GM12873 (cell line): ENCODE results near the gene ANKS1A.

Source experiments
- TF ChIP-seq, protein P1 (sequence below): IDR thresholded peaks from 2 replicates; pipeline ENCODE4 v1.5.1; 2012; ENCODE audit warnings: low read depth, mild to moderate bottlenecking, moderate library complexity, low read length, control low read depth; ENCODE audit not compliant: insufficient read depth; ENCODE audit errors: missing control alignments

Gene ANKS1A

DNA sequence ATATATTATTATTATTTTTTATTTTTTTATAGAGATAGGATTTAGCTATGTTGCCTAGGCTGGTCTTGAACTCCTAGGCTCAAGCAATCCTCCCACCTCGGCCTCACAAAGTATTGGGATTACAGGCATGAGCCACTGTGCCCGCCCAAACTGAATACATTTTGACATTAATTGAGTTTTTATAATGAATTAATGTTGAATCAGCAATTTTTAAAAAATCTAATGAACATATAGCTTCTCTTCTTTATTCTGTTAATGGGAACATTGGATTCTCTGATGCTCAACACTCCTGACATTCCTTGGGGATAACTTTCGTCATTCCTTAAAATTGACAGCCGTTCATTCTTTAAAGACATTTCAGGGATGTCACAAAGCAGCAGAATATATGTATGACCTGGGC lies 52.4 kb downstream of the ANKS1A start:
- TF ChIP-seq, protein P1, sequence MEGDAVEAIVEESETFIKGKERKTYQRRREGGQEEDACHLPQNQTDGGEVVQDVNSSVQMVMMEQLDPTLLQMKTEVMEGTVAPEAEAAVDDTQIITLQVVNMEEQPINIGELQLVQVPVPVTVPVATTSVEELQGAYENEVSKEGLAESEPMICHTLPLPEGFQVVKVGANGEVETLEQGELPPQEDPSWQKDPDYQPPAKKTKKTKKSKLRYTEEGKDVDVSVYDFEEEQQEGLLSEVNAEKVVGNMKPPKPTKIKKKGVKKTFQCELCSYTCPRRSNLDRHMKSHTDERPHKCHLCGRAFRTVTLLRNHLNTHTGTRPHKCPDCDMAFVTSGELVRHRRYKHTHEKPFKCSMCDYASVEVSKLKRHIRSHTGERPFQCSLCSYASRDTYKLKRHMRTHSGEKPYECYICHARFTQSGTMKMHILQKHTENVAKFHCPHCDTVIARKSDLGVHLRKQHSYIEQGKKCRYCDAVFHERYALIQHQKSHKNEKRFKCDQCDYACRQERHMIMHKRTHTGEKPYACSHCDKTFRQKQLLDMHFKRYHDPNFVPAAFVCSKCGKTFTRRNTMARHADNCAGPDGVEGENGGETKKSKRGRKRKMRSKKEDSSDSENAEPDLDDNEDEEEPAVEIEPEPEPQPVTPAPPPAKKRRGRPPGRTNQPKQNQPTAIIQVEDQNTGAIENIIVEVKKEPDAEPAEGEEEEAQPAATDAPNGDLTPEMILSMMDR = no peak

DNA sequence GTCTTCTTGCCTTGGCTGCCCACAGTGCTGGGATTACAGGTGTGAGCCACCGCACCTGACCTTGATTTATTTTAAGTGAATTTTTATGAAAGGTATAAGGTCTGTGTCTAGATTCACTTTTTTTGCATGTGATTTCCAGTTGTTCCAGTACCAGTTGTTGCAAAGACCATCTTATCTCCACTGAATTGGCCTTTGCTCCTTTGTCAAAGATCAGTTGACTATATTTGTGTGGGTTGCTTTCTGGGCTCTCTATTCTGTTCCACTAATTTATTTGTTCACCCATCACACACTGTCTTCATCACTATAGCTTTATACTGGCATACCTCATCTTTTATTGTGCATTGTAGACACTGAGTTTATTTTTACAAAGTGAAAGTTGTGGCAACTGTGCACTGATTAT lies 56.3 kb downstream of the ANKS1A start:
- TF ChIP-seq, protein P1 = no peak

DNA sequence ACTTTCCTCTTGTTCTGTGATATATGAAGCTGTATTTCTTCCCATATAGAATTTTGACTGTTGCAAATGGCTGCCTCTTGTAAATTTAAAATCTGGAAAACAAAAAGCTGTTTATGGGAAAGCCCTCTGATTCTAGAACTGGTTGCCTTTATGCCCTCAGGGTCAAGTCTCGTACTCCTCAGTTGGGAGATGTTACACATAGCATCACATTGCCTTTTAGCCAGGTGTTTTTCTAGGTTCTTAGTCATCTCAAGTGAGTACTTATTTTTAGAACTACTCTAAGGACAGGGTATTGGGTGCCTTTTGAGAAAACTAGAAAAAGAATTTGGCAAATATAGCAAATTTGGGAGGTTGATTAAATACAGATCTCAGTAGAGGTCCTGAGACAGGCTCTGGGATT lies 58.5 kb downstream of the ANKS1A start:
- TF ChIP-seq, protein P1 = no peak

DNA sequence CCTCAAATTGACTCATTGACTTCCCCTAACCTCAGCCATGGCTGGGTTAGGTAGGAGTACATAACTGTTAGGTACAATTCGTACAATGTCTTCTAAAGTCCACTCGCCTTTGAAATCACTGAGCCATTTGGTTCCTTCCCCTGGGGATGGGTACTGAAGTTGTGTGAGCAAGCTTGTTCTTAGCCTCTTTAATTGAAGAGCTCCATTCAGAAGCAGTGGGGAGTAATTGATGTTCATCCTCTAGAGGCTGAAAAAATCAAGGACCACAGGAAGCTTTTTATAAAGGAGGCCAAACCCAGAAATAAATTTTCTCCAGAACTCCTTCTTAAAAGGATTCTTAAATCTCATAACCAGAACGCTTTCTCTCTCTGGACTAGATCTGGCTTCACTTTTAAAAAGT lies 60.6 kb downstream of the ANKS1A start:
- TF ChIP-seq, protein P1 = no peak

GRCh38 chr6:34950849-34951248 lies 61.8 kb downstream of the ANKS1A start:
- TF ChIP-seq, protein P1 = no peak

DNA sequence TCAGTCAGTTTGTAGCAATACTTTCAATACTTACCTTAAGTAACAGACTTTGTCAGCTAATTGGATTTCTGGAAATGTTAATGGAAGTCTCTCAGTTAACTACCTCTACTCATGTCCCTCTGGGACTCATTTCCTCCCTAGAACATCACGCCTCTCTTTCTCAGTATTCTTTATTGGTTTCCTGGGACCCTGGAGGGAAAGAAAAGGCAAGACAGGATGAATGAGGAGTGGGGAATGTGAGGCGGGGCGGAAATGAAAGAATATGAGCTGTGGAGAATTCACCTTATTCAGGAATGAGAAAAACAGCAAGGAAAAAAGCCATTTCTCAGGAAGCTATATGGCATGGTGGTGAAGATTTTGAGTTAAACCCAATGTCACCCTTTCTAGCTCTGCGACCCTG lies 62.7 kb downstream of the ANKS1A start:
- TF ChIP-seq, protein P1 = no peak

DNA sequence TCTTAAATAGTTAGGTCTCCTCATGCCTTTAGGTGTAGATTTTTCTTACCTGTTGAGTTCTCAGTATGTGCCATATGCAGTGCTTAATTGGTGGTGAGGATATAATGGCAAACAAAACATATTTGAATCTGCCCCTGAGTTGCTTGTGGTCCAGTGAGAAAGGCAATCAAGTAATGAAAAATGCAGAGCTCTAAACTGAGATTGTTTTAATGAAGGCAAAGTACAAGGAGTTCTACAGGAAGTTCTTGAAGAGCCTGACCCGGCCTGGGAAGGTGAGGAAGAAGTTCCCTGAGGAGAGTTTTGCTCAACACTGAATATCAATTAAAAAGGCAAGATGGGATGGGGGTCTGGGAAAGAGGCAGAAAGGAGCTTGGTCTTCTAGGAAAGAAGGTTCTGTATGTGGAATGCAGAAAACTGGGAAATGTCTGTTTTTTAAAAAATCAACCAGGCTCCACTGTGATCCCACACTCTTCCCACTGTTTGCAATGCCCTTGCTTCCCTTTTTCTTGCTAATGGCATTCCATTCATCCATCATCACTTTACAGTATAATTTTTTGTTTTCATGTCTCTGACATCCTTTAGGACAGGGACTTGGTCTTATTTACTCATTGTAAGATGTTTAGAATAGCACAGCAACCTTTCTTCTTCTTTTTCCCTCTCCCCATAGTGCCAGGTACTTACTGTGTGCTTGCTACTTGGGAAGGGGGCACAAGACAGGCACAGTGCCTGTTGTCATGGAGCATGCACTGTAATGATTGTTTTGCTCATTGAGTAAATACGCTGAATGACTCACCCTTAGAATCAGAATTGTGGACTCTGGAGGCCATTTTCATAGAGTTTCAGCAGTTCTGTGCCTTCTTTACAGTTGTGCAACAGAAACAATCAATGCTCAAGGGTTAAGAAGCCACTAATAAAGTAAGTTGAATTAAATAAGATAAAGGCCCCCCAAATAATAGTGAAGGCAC lies 64.3 kb downstream of the ANKS1A start:
- TF ChIP-seq, protein P1 = no peak
